HG03571 (cell line): Measurements from ENCODE around the gene CFAP46.
"Not testable (repeated sequence)": the region's sequence is repeated elsewhere in the genome, so short reads cannot be mapped to it uniquely, and the experiment has no call there.

Experiments used
- ATAC-seq: cut with Tn5 transposase; IDR thresholded peaks from one replicate; pipeline ENCODE4 v1.9.1; 2021; ENCODE audit not compliant: unreplicated experiment

The CFAP46 gene

DNA sequence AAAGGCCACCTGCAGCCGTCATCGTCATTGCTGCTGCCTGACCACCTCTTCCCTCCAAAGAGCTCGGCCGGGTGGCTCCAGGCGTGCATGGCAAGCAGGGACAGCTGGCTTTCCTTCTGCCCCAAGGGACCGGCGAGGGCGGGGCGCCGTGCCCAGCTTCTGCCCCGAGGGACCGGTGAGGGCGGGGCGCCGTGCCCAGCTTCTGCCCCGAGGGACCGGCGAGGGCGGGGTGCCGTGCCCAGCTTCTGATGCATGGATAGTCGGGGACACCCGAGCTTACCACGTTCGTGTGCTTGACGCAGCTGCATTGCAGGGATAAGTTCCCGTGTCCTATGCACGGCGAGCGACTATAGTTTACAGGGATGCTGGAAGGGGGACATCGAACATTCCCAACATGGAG is 27.0 kb downstream of the CFAP46 start:
- no peak for ATAC-seq

DNA sequence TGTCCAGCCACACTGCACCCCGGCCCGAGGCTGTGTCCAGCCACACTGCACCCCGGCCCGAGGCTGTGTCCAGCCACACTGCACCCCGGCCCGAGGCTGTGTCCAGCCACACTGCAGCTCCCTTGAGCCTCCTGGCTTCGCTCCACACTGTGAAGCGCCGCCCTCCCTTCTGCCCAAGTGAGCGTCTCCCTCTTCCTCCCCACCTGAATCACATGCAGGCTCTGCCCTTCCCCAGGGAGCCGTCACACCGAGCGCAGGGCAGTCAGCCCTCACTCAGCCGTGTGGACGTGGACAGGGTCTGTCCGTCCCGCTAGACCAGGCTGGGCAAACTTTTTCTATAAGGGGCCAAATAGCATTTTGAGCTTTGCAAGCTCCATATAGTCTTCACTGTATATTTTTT is 27.6 kb downstream of the CFAP46 start:
- no peak for ATAC-seq

DNA sequence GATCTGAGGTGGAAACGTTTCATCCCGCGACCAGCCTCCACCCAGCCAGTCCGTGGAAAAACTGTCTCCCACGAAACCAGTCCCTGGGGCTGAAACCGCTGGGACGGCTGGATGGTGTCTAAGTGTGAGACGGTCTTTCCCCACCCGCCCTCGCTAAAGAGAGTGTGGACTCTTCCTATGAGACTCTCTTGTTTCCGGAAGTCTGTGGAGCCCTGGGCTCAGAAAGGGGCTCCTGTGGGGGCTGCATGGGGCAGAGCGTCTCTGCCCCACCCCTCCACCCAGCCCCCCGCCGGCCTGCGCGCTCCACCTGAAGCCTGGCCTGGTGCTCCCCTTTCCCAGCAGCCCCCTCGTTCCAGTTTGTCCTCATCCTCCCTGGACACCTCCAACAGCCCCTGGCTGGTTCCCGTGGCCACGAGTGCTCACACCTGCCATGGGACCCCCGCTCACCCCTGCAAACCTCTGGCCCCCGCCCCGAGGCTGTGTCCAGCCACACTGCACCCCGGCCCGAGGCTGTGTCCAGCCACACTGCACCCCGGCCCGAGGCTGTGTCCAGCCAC is 28.7 kb downstream of the CFAP46 start:
- ATAC-seq: no peak

DNA sequence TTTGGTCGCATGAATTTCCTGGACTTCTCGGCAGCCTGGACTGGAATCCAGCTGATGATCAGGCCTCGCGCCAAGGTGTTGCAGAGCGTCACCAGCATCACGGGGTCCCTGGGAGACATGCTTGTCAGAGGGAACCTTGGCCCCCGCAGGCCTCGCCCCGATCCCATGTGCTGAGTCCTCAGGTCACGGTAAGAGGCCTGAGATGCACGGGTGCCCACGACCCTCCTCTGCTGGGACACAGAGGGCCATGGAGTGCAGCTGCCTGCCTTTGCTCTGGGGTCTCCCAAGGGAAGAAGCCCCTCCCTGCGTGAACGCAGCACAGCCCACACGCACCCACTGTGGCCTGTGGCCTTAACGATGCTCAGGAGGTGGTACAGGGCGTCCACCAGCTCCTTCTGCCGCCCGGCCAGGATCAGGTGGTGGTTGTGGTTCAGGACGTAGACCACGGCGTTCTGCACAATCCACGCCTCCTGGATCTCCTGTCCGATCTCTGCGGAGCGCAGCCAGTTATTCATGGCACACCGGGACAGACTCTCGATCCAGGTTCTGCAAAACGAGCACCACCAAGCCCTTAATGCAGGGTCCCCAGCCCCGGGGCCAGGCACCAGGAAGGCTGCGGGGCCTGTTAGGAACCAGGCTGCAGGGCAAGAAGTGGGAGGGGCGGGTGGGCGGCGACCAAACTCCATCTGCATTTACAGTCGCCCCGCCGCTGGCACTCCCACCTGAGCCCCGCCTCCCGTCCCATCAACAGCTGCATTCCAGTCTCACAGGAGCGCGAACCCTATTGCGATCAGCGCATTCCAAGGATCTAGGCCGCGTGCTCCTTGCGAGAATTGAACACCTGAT is 29.4 kb downstream of the CFAP46 start:
- ATAC-seq: no peak

DNA sequence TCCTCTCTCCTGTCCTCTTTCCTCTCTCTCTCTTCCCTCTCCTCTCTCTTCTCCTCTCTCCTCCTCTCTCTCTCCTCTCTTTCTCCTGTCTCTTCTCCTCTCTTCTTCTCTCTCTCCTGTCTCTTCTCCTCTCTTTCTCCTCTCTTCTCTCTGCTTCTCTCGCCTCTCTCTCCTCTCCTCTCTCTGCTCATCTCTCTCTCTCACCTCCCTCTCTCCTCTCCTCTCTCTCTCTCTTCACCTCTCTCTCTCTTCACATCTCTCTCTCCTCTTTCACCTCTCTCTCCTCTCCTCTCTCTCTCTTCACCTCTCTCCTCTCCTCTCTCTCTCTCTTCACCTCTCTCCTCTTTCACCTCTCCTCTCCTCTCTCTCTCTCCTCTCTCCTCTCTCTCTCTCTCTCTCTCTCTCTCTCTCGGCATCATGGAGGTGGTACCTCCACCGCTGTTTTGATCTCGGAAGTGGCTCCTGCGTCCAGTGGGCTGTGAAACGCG is 30.1 kb downstream of the CFAP46 start:
- no peak for ATAC-seq

DNA sequence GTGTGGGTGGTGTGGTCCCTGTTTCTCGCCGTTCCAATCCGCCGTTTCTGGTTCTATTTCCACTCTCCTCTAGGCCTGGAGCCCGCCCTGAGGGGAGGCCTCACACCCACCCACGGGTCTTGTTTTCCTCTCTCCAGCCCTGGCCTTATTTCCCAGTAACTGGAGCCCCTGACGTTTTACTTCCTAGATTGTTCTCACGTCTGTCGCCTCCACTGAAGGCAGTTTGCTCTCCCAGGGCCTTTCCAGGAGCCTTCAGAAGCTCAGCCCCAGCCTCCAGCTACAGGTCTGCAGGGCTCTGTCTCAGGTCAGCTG is 30.6 kb downstream of the CFAP46 start:
- no peak for ATAC-seq

DNA sequence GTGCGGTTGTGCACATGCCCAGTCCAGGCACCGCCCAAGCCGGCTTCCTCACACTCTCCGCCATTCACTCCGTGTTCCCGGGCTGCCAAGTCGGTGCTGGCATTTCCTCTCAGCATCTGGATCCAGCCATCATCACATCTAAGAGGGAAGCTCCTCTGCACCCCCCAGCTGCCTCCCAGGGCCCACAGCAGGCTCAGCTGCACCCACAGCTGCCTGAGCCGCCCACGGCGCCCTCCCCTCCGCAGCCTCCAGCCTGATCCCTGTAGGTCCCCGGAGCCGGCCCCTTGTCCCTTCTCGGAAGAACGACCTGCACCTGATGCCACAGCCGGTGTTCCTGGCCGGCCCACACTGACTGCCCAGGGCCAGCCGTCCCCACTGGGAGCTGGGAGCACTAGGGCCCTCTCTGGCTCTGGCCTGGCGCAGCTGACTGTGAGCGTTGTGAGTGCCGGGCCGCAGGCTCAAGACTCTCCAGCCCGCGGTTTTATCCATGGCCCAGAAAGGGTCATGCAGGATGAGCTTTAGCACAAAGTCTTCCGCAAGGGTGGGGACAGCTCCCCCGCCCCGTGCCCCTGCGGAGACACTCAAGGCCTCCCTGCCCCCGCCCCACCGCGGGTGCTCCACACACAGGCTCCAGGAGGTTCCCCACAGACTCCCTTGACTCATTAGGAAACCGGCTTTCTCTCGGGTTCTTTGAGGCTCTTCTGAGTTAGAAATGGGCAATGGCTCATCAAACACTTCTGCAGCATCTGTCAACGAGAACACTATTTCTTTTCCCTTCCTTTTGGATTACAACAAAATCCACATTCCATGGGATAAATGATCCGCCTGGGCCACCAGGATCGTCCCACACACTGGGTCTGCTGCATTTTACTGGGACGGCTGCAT is 31.2 kb downstream of the CFAP46 start:
- no peak for ATAC-seq

DNA sequence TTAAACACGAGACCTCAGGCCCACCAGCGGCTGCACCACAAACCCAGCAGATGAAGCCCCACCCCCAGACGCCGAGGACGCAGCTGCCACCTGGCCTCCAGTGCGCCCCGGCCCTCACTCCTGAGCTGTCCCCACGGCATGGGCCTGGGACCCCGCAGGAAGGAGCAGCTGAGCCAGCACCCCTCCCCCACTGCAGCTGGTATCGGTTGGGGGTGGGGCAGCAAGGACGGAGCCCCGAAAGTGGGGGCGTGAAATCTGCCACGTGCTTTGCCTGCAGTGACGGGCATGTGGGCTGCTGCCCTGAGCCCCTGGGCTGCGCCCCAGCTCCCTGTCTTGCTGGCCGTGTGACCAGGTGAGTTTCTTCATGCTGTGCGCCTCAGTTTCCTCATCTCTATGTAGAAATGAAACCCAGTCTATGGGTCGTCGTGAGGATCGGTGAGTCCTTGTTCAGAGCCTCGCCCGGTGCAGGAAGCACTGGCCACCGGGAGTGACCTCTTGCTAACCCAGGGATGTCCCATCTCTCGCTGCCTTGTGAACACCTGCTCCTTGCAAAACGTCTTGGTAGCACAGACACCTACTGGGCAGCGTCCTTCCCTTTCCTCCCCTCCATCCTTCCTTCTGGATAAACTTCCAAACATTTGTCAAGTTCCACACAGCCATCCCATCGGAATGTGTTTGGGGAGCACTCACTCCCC is 32.0 kb downstream of the CFAP46 start:
- ATAC-seq: no peak

DNA sequence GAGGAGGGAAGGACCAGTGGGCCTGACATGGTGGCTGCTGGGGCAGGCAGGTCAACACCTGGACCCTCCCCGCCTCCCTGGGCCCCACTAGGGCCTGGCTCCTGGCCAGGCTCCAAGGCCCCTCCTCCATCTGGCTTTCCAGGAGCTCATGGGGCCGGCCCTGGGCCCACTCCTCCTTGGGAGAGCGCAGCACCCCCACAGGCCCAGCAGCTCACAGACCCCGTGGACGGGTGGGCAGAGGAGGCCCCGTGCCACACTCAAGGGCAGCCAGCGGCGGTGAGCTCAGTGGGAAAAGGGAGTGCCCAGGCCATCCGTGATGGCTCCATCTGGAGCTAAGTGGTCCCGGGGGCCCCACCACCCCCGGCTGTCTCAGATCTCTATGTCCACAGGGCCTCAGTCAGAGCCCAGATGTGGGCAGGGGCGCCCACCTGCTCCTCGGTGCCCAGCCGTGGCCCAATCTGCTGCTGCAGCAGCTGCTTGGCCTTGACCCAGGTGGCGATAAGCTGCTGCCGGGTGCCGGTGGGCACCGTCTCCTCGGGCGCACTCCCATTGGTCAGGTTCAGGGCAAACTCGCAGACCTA is 32.8 kb downstream of the CFAP46 start:
- no peak for ATAC-seq

DNA sequence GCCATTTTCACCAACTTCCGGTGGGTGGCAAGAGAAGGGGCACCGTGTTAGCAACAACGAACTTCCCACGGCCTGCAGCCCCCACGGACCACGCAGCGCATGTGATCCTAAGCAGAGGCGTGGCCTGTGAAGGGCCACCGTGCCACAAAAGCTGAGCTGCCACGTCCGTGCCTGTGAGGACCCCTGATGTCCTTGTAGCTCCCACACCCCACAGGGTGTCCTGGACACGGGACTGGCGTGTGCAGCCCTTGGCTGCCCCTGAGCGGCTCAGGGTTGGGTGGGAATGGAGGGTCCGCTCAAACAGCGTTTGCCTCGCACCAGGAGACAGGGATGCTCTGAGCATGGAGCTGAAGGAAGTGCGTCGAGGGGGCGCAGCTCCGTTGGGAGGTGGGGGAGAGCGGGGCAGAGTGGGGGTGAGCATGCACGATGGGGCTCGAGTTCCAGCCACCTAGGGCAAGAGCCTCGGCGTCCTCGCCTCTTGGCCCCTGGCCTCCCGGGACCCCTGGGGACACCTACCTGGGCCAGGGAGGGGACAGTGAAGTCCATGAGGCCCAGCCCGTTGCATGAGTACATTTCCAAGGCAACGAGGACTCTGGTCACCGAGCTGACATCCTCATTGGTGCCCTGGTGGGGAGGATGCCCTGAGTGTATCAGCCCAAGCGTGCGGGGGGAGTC is 33.6 kb downstream of the CFAP46 start:
- ATAC-seq: no peak

DNA sequence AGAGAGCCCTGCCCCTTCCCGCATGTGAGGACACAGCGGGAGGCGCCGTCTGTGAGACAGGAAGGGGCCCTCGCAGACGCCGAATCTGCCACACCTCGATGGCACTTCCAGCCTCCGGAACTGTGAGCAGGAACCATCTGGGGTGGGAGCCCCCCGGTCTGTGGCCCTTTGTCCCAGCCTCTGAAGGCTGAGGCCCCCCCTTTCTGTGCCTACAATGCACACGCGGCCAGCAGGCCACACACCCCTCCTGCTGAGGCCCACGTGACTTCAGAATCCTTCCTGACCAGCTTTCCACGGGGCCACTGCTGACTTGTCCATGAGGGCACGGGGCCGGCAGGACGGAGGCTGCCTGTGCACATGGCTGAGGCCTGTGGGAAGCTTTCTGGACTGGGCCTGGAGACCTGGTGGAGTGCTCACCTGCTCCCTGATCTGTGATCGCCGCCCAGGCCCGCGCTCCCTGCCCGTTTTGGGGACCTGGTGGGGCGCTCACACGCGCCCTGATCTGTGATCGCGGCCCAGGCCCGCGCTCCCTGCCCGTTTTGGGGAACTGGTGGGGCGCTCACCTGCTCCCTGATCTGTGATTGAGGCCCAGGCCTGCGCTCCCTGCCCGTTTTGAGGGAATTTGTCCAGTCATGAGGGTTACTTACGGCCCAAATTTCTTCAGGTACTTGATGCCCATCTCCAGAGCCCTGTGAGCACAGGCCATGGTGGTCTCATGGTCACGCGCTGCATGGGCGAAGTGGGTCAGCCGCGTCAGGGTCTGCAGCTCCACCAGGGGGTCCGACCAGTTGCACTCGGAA is 34.3 kb downstream of the CFAP46 start:
- no peak for ATAC-seq

DNA sequence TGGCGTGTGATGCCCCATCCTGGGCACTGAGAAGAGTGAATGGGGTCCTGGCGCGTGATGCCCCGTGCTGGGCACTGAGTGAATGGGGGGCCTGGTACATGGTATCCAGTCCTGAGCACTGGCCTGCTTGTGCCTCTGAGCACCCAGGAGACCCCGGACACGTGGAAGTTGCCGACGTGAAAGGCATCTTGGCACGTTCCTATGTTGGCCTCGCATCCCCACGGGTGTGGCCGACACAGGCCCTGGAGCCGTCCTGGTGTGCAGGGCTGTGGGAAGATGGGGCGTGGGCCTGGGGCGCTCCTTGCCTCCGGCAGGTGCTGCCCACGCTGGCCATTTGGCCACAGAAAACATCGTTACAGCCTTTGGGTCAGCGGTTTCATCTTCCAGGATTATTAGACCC is 35.5 kb downstream of the CFAP46 start:
- no peak for ATAC-seq

DNA sequence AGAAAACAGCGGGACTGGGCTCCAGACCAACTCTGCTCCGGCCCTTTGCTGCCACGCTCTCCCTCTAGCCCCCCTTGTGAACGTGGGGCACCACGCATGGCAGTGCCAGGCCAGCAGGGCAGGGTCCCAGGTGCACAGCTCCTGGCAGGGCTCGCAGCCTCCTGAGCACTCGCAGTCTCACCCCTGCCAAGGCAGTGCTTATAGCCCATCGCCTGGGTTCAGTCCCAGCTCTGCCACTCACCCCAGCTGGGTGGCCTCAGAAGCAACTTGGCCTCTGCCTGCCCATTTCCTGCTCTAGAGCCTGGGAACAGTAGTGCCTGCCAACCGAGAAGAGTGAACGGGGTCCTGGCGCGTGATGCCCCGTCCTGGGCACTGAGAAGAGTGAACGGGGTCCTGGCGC is 36.3 kb downstream of the CFAP46 start:
- no peak for ATAC-seq

DNA sequence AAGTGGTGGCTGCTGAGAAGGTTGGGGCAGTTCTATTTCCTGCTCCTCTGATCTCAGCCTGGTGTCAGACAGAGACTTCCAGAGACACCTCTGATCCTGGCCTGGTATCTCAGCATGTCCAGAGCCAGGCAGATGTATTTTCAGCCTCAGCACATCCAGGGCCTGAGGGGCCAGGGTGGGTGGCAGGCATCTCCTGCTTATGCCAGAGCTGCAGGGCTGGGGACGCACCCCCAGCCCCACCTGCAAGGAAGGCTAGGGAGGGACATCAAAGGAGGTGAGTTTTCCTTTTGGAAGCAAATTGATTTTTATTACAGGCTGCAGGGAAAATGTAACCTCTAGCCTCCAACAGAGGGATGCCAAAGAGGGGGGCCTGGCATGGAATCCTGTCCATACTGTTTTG is 36.7 kb downstream of the CFAP46 start:
- ATAC-seq: no peak

DNA sequence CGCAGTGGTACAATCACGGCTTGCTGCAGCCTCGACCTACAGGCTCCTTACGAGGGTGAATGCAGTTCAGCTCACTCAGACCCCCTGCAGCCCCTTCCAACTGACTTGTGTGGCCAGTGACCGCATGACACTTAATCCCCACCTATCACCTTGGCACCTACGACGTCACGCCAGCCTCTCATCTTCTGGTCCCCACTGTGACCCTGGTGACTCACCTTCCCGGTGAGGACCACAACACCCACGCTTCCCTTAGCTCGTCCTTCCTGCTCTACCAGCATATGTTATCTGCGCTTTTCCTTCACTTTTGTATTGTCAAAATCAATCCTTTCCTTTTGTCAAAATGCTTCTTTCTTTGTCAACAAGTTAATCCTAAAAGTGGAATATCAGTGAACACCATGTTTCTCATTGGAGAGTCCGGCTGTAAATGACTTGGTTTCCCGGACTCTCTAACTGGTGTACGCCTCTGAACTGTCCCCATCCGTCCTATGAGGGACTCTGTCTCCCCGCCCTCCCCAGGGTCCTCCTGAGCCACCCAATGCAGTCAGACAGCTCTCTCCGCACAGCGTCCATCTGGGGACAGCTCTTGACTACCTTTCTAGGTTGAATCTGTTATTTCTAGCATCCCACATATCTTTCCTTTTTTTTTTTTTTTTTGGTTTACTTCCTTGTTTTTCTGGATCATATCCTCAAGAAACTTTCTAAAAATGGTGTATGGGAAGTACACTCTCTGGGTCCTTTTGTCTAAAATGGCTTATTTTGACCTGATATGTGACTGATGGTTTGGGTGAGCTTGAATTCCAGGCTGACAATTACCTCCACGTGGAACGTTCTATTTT is 37.3 kb downstream of the CFAP46 start:
- ATAC-seq: no peak

DNA sequence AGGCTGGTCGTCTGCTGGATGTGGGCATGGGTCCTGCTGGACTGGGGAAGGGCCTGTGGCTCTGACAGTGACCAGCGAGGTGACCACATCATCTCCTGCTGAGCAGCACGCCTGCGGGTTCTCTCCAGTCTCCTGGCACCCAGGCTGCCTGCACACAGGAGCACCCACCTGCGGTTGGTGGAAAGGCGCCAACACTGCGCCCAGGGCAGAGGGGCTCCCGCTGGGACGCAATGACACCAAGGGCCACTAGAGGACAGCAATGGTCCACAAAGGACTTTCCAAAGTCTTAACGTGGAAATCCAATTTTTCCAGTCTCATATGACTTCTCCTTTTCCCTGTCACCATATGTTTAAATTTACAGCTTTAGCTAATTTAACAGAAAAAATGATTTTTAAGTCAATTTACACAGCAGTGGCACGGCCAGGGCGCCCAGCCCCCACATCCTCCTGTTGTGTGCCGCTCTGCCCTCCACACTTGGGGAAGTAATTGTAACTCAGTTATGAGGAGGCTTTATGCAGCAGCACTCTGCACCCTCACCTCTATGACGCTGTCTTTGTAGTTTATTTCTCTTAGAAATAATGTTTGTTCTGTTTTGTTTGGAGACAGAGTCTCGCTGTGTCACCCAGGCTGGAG is 38.1 kb downstream of the CFAP46 start:
- ATAC-seq: no peak

DNA sequence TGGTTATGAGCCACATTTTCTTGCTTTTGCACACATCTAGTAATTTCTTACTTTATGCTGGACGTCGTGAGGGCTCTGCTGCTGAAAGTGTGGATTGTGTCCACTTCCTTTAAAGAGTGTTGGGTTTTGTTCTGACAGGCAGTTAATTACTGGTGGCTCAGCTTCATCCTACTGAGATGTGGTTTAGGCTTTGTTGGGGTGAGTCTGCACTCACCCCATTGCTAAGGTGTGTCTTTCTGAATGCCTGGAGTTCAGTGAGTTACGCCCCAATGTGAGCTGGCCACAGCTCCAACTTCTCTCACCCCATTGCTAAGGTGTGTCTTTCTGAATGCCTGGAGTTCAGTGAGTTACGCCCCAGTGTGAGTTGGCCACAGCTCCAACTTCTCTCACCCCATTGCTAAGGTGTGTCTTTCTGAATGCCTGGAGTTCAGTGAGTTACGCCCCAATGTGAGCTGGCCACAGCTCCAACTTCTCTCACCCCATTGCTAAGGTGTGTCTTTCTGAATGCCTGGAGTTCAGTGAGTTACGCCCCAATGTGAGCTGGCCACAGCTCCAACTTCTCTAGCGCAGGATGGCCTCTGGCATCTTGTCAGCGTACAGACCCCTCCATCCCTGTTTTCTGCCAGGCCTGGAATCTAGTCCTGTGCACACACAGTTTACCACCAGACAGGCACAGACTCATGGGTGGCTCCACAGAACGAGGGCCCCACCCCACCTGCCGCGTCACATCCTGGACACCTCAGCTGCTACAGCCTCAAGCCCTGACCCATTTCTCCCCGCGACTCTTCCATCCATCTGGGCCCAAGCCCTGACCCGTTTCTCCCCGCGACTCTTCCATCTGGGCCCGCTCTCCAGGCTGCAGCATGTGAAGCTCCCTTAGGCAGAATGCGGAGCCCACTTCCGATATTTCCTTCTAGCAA is 39.5 kb downstream of the CFAP46 start:
- not testable (repeated sequence) for ATAC-seq
